ENCODE data around the gene MMD2. TPM values are rescaled to one million over a fixed set of nuclear protein-coding genes. Genes with fewer than 3 reads are reported as not detected.

MMD2 gene
- total RNA-seq, 1 donor from 2014 or later = not detected

Other genes starting within 250 kb of the MMD2 start
- 10.5 TPM for gene AP5Z1, start 183.6 kb downstream of the MMD2 start, total RNA-seq
- gene PAPOLB, start 97.2 kb downstream of the MMD2 start, total RNA-seq = 0.05 TPM
- 2.8 TPM for gene RADIL, start 75.5 kb downstream of the MMD2 start, total RNA-seq
- 8.7 TPM for gene RBAK, start 86.7 kb upstream of the MMD2 start, total RNA-seq
- gene WIPI2, start 231.0 kb upstream of the MMD2 start, total RNA-seq = 50.8 TPM

All from left ventricle myocardium superior (tissue), 1 donor.